Uterus (tissue), 4 donors: Measurements from ENCODE around the gene FAM53B. TPM values are rescaled to one million over a fixed set of nuclear protein-coding genes. Genes with fewer than 3 reads are reported as not detected.

ENCODE experiments used
- DNase-seq, 2 donors: peaks; one replicate each; pipeline ENCODE4 v3.0.0-alpha.2; 2019 to 2020
- H3K27ac ChIP-seq, 2 donors: fragments of 200-600 bp; sonication (generic); 1 replicate in 1 of 2; 2 replicates in 1 of 2; pipeline ENCODE4 v1.5.1; 2016 to 2018
- H3K27me3 ChIP-seq, 2 donors: fragments of 200-600 bp; sonication (generic); one replicate each; pipeline ENCODE4 v1.5.1; 2018 to 2019; ENCODE audit warnings: control low read depth in 1 of 2
- H3K36me3 ChIP-seq, 2 donors: fragments of 200-600 bp; sonication (generic); one replicate each; pipeline ENCODE4 v1.5.1; 2019; ENCODE audit warnings: control low read depth in 1 of 2
- H3K4me1 ChIP-seq, 2 donors: fragments of 200-600 bp; sonication (generic); one replicate each; pipeline ENCODE4 v1.5.1; 2018 to 2019; ENCODE audit warnings: control low read depth in 1 of 2
- H3K4me3 ChIP-seq, 2 donors: fragments of 200-600 bp; sonication (generic); 1 replicate in 1 of 2; 2 replicates in 1 of 2; pipeline ENCODE4 v1.5.1; 2018 to 2019; ENCODE audit warnings: mild to moderate bottlenecking in 1 of 2
- H3K9me3 ChIP-seq, 2 donors: fragments of 200-600 bp; sonication (generic); one replicate each; pipeline ENCODE4 v1.5.1; 2019; ENCODE audit warnings: control low read depth in 1 of 2
- POLR2A ChIP-seq, 2 donors: fragments of 450-650 bp; IDR thresholded peaks; one replicate each; pipeline ENCODE4 v1.6.1; 2016; ENCODE audit warnings: antibody characterized with exemption in 2 of 2, mild to moderate bottlenecking in 1 of 2, moderate library complexity in 1 of 2
- intact Hi-C: fragments of 100-400 bp; cut with DNase I; formaldehyde crosslinking; loops from one replicate; pipeline ENCODE4 v1.15.1; 2023; ENCODE audit warnings: low total_unique reads
- total RNA-seq, 4 donors: library from RNA; depleted of rRNA in 3 of 4; stranded (reverse); fragments of >200 nt in 3 of 4; gene quantifications; one replicate each; pipeline versions ENCODE4 v1.1.0 to v1.2.4, GENCODE V29; 2014 to 2023
- TF ChIP-seq, protein P1 (sequence below), 4 experiments: fragments of 200-600 bp in 2 of 4; fragments of 450-650 bp in 2 of 4; sonication (generic) in 2 of 4; IDR thresholded peaks; one replicate each; pipeline ENCODE4 v1.5.1; 2016 to 2019; ENCODE audit warnings: antibody characterized with exemption in 4 of 4, mild to moderate bottlenecking in 2 of 4, moderate library complexity in 1 of 4
- donor health status: DM: yes; HTN: yes; CAD: no.

The FAM53B gene
- total RNA-seq, 4 donors from 2014 or later: 10.9 to 94.3 (median 67.8) TPM

DNA sequence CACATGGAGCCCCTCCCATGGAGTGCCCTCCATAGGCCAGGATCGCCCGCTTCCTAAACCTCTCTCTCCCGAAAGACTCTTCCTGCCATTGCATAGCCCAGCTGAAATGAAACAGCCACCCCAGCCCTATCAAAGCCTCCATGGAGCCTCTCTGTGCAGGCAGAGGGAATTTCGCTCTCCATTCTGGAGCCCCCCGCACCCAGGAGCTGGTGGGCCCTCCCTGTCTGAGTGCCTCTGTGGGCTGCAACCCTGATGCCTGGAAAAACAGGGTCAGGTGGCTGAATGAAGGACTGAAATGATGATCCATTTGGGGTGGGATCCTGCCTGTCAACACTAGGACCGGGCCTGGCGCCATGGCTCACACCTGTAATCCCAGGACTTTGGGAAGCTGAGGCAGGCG, 106.4 kb downstream of the FAM53B start:
- intact Hi-C loops: no loop called here
- H3K4me1 ChIP-seq: peaks cover 11 to 18% of the 10 kb centered on the region in 2 donors

DNA sequence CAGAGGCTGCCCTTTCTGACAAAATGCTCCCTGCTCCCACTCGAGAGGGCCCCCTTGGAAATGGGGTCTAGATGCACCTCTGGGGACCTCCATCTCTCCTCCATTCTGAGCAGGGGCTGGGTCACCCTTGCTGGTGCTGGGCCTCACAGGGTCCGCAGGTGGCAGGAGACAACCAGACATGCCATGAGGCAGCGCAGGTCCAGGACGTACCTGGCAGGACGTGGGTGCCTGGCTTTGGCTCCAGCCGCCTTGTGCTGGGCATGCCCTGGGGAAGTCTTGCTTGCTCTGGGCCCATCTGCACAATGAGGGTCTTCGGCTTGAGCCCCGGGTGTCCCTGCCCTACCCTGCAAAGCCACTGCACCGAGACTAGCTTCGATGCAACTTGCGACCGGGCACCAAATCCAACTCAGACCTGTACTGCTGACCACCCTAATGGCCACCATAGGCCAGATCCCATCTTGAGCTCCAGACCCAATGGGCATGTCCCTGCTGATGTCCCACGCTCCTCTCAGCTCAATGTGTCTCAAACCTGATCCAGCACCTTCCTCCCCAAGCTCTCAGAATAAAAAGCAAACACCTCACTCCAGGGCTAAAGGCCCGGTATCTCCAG, 107.0 kb downstream of the FAM53B start:
- intact Hi-C loops: no loop called here
- Histone ChIP-seq H3K4me3 (no peak overlapping the region), H3K9me3 (no peaks in the 10 kb centered on the region), H3K27ac (no peak overlapping the region), H3K27me3 (no peaks in the 10 kb centered on the region), H3K4me1 (peaks cover 11 to 18% of the 10 kb centered on the region in 2 donors), H3K36me3 (no peaks in the 10 kb centered on the region)
- TF ChIP-seq POLR2A (IDR thresholded peaks at IDR 0.05): no peak
- TF ChIP-seq, protein P1, sequence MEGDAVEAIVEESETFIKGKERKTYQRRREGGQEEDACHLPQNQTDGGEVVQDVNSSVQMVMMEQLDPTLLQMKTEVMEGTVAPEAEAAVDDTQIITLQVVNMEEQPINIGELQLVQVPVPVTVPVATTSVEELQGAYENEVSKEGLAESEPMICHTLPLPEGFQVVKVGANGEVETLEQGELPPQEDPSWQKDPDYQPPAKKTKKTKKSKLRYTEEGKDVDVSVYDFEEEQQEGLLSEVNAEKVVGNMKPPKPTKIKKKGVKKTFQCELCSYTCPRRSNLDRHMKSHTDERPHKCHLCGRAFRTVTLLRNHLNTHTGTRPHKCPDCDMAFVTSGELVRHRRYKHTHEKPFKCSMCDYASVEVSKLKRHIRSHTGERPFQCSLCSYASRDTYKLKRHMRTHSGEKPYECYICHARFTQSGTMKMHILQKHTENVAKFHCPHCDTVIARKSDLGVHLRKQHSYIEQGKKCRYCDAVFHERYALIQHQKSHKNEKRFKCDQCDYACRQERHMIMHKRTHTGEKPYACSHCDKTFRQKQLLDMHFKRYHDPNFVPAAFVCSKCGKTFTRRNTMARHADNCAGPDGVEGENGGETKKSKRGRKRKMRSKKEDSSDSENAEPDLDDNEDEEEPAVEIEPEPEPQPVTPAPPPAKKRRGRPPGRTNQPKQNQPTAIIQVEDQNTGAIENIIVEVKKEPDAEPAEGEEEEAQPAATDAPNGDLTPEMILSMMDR (IDR thresholded peaks at IDR 0.05): no peak
- DNase-seq: no peak

More for the DNA sequence above, 106.4 kb downstream of the FAM53B start:
- DNase-seq: no peak
- no peak overlapping the region for H3K4me3 ChIP-seq
- H3K9me3 ChIP-seq: no peaks in the 10 kb centered on the region
- H3K27ac ChIP-seq: no peak overlapping the region
- H3K27me3 ChIP-seq: no peaks in the 10 kb centered on the region
- TF ChIP-seq POLR2A (IDR thresholded peaks at IDR 0.05): no peak
- TF ChIP-seq, protein P1 (IDR thresholded peaks at IDR 0.05): no peak
- H3K36me3 ChIP-seq: no peaks in the 10 kb centered on the region

DNA sequence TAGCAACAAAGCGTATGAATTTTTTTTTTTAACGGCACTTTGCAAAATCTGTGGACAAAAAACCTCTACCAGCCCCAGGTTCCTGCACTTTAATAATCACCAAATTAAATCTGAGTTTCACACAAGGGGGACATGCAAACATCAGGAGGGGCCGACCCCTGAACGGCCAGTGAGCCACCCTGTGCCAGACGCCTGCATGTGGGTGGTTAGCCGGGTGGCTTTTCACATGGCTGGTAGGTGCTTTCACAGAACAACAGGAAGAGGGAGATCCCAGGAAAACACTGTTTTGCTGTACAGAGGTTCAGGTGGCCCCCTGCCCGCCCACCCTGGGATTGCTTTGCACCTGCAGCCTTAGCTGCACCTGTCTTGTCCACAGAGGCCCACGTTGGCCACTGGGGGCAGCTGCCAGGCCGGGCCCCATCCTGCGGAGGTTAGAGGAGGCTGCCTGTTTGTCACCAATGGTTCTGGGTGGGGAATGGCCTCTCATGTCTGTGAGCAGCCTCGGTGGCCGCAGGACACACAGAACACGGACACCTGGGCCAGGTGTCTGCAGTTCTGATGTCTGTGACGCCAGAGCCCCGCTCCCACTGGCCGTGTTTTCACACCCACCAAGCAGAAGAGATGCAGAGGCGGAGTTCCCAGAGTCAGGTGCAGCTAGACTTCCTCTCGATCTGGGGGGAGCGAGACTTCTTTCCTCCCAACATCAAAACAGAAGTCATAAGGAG, 107.7 kb downstream of the FAM53B start:
- no peaks in the 10 kb centered on the region for H3K36me3 ChIP-seq
- no peaks in the 10 kb centered on the region for H3K9me3 ChIP-seq
- no peaks in the 10 kb centered on the region for H3K27me3 ChIP-seq
- peaks cover 6 to 10% of the 10 kb centered on the region in 2 donors for H3K4me1 ChIP-seq
- no peak overlapping the region for H3K4me3 ChIP-seq
- intact Hi-C loops: no loop called here
- H3K27ac ChIP-seq: no peak overlapping the region
- no peak for TF ChIP-seq POLR2A (IDR thresholded peaks at IDR 0.05)
- TF ChIP-seq, protein P1 (IDR thresholded peaks at IDR 0.05): no peak
- DNase-seq: no peak

DNA sequence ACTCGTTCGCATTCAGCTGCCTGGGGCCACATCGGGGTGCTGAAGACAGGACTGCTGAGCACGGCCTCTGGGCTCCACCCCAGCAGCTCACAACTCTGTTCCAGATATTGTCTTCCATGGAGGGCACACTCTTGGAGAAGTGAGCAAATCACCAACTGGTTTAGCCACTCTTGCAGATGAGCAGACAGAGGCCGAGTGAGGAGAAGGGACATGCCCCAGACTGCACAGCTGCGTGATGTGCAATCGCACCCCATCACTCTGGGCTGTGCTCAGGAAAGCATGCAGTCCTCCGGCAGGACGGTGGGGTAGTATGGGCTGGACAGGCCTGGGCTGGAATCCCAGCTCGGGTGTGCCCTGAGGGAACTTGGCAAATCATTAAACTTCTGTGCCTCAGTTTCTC, 111.6 kb downstream of the FAM53B start:
- Histone ChIP-seq H3K9me3 (no peaks in the 10 kb centered on the region), H3K36me3 (no peaks in the 10 kb centered on the region), H3K27ac (peak overlapping the region; percentile 31 to 33), H3K4me1 (peaks cover 0 to 16% of the 10 kb centered on the region in 2 donors), H3K4me3 (no peak overlapping the region), H3K27me3 (no peaks in the 10 kb centered on the region)
- TF ChIP-seq POLR2A (IDR thresholded peaks at IDR 0.05): no peak
- TF ChIP-seq, protein P1 (IDR thresholded peaks at IDR 0.05): no peak
- intact Hi-C loops: no loop called here
- no peak for DNase-seq

DNA sequence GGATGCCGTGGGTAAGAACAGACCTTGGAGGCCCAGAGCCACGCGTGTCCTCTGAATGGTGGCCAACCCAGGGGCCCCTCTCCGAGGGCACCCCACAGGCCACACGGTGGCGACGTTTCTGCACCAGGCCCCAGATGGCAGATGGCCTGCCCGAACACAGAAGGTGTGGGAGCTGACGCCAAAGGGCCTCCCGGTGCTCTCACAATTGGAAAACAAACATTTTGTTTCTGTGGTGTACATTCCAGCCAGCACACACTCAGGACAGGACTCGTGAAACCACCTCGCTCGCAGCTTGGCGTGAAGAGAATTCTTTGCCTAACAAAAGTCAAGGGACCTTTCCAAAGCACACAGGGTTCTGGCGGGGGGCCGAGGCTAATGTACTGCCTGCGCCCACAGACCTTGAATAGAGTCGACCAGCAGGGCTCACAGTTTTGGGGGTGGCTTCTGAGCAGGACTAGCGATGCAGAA, 112.1 kb downstream of the FAM53B start:
- intact Hi-C loops: no loop called here
- DNase-seq: peak in 1 of 2 donors; percentile 61
- TF ChIP-seq, protein P1 (IDR thresholded peaks at IDR 0.05): peak; percentile 13 to 61 (median 57)
- TF ChIP-seq POLR2A (IDR thresholded peaks at IDR 0.05): no peak

More for the DNA sequence above, 112.1 kb downstream of the FAM53B start:
- Histone ChIP-seq H3K4me3 (no peak overlapping the region), H3K9me3 (no peaks in the 10 kb centered on the region), H3K4me1 (peaks cover 0 to 19% of the 10 kb centered on the region in 2 donors), H3K27ac (peak overlapping the region; percentile 31 to 33), H3K27me3 (no peaks in the 10 kb centered on the region), H3K36me3 (no peaks in the 10 kb centered on the region)
